ENCODE measurements around the gene OR4C45.

- no peak for TF ChIP-seq CTCF (conservative IDR thresholded peaks at IDR 0.05 in 1 of 2, IDR thresholded peaks at IDR 0.05 in 1 of 2; ENCODE audit: extremely low read depth in 1 of 2, insufficient read depth in 1 of 2, low read depth in 1 of 2, low read length in 2 of 2)
- TF ChIP-seq EZH2 (IDR thresholded peaks at IDR 0.05; ENCODE audit: borderline replicate concordance, low read length) = no peak
Observed at GRCh38 chr11:50075856-50076255, 43.2 kb downstream of the OR4C45 start.
